ENCODE data around the gene MYL6B. TPM values are rescaled to one million over a fixed set of nuclear protein-coding genes. Genes with fewer than 3 reads are reported as not detected.
A peak's percentile ranks its signal among the peaks of the same experiment; 100 is the strongest.

The MYL6B gene
- total RNA-seq, 2 experiments from 2014 or later = 6.2 to 6.4 TPM

DNA sequence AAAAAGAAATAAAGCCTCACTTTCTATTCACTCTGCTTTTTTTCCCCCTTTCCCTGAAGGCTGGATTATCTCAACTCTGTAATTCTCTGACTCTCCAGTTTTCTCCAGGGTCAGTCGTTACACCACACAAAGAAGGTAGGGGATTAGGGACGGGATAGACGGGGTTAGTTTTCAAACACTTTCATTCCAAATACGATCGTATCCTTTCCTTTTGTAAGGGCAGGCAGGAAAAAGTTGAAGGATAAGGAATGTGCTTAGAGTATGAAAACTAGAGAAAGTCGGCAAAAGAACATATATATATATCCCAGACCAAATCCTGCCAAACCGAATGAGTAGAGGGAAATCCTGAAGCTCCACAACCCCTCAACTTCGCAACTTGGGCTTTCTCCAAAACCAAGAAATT is 24.9 kb upstream of the MYL6B start:
- H3K27me3 ChIP-seq (ENCODE audit: control insufficient read depth in 1 of 2, insufficient read depth in 2 of 2, low read length in 2 of 2) = no peaks in the 10 kb centered on the region
- Mint-ChIP-seq H3K4me3 (peak overlapping the region; percentile 97), H3K9me3 (no peaks in the 10 kb centered on the region), H3K27ac (peak overlapping the region; percentile 86), H3K27me3 (no peaks in the 10 kb centered on the region), H3K36me3 (ENCODE audit: low read depth) (peaks cover 48% of the 10 kb centered on the region), H3K4me1 (ENCODE audit: low read depth) (peaks cover 69% of the 10 kb centered on the region)
- no peaks in the 10 kb centered on the region for H3K9me3 ChIP-seq (ENCODE audit: control insufficient read depth in 1 of 2, insufficient read depth in 1 of 2, low read length in 2 of 2)
- no peak for ATAC-seq (ENCODE audit: poor library complexity)
- peak overlapping the region; percentile 99 for H3K4me3 ChIP-seq (ENCODE audit: low read length)
- CTCF ChIA-PET = interaction anchor here (0.6 to 9.6 kb wide), 11 partner anchors 10 to 389 kb away, joined by 3 to 138 read pairs (median 5); partner anchors contain the start of genes ANKRD52, MYL6, MYL6B and SMARCC2
- POLR2A ChIA-PET = interaction anchor here (0.6 to 6.5 kb wide), 33 partner anchors 10 to 1847 kb away, joined by 3 to 133 read pairs (median 5); partner anchors contain the start of genes BAZ2A, CBX5, CNPY2 and DNAJC14
- intact Hi-C loops (cut with DNase I, micrococcal nuclease) = loop anchor here (2.0 to 5.0 kb wide), 3 partner anchors 61 to 385 kb away; partner anchors contain the start of genes CS (in 1 of the 2), GDF11 (in 1 of the 2) and SMARCC2 (in 1 of the 2)
- peaks cover 64% of the 10 kb centered on the region for H3K4me1 ChIP-seq (ENCODE audit: insufficient read depth, low read length)
- no peak for DNase-seq
- peaks cover 24% of the 10 kb centered on the region for H3K36me3 ChIP-seq (ENCODE audit: insufficient read depth, low read length)
- peak overlapping the region; percentile 56 to 73 for H3K27ac ChIP-seq (ENCODE audit: low read depth in 1 of 2, low read length in 2 of 2)
- TF ChIP-seq CTCF (IDR thresholded peaks at IDR 0.05) = no peak

DNA sequence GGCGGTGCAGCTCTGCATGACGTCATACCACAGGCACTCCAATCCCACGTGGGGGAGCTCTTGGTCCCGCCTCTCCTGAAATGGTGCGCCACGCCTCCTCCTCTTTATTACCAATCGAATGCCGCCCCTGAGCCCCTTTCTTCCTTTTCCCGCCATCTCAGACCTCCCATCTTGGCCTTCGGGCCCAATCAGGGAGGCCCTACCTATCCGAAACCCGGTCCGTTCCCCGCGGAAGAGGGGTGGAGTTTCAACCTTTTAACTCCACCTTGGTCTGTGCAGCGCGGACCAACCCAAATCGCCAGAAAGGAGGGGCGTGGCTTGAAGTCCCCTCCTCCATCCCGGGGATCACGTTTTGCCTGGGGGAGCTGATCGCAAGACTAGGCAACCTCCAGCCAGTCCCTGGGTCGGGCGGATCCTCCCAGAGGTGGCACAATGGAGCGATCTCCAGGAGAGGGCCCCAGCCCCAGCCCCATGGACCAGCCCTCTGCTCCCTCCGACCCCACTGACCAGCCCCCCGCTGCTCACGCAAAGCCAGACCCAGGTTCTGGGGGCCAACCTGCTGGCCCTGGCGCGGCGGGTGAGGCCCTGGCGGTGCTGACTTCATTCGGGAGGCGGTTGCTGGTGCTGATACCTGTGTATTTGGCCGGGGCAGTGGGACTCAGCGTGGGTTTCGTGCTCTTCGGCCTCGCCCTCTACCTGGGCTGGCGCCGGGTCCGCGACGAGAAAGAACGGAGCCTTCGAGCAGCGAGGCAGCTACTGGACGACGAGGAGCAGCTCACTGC is 24.3 kb upstream of the MYL6B start, which contains the start of gene ESYT1:
TSS of gene ESYT1 (plus strand) at position 380 of the 782 bp plus-strand sequence. CDS start at position 433, 53 bp downstream.
- H3K9me3 ChIP-seq (ENCODE audit: control insufficient read depth in 1 of 2, insufficient read depth in 1 of 2, low read length in 2 of 2) = no peaks in the 10 kb centered on the region
- peak within 1 kb of the TSS; percentile 77 for H3K27ac ChIP-seq (ENCODE audit: low read depth in 1 of 2, low read length in 2 of 2)
- peaks cover 66% of the 10 kb centered on the region for H3K4me1 ChIP-seq (ENCODE audit: insufficient read depth, low read length)
- H3K4me3 ChIP-seq (ENCODE audit: low read length) = peak within 1 kb of the TSS; percentile 99
- Mint-ChIP-seq H3K27ac (peak within 1 kb of the TSS; percentile 86), H3K4me1 (ENCODE audit: low read depth) (peaks cover 69% of the 10 kb centered on the region), H3K36me3 (ENCODE audit: low read depth) (peaks cover 52% of the 10 kb centered on the region), H3K9me3 (no peaks in the 10 kb centered on the region), H3K4me3 (peak within 1 kb of the TSS; percentile 97), H3K27me3 (no peaks in the 10 kb centered on the region)
- H3K27me3 ChIP-seq (ENCODE audit: control insufficient read depth in 1 of 2, insufficient read depth in 2 of 2, low read length in 2 of 2) = no peaks in the 10 kb centered on the region
- H3K36me3 ChIP-seq (ENCODE audit: insufficient read depth, low read length) = peaks cover 28% of the 10 kb centered on the region
- ATAC-seq (ENCODE audit: poor library complexity) (peak; percentile 90), DNase-seq (peak; percentile 93 to 100 (median 96))
- TF ChIP-seq CTCF (IDR thresholded peaks at IDR 0.05) = no peak
- CTCF ChIA-PET = interaction anchor here (0.6 to 9.6 kb wide), 11 partner anchors 10 to 390 kb away, joined by 3 to 138 read pairs (median 5); partner anchors contain the start of genes ANKRD52, MYL6, MYL6B and SMARCC2
- POLR2A ChIA-PET = interaction anchor here (0.6 to 6.5 kb wide), 38 partner anchors 10 to 1848 kb away, joined by 3 to 133 read pairs (median 4); partner anchors contain the start of genes BAZ2A, CBX5, CNPY2 and DNAJC14
- intact Hi-C loops (cut with DNase I, micrococcal nuclease) = loop anchor here (1.0 to 5.0 kb wide), 6 partner anchors 9 to 386 kb away; partner anchors contain the start of genes CS (in 1 of the 2), GDF11 (in 1 of the 2), MYL6 (in 1 of the 2) and SMARCC2 (in 1 of the 2)

DNA sequence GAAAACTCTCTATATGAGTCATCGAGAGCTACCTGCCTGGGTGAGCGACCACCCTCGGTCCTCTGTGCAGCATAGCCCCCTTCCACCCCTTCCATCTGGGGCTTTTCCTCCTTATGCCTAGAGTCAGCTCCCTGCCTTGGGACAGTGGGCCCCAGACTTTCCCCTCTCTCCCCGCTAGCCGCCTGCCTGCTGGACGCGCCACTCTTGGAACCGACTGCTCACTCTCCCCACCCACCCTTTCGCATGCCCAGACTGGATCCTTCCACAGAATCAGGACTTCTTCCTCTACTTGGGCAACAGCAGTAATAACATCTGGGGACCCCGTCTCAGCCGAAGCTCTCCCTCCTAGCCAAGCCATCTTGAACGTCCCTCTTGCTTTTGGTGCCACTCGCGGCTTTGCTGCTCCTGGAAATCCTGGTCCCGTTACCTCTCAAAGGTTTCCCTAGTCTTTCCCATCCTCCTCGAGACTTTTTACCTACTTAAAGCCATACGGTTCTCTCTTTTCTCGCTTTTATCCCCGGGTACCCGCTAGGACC is 23.6 kb upstream of the MYL6B start:
- DNase-seq (peak in 3 of 14 experiments; percentile 25 to 44 (median 33)), ATAC-seq (ENCODE audit: poor library complexity) (no peak)
- Mint-ChIP-seq H3K36me3 (ENCODE audit: low read depth) (peaks cover 59% of the 10 kb centered on the region), H3K9me3 (no peaks in the 10 kb centered on the region), H3K27me3 (no peaks in the 10 kb centered on the region), H3K4me3 (peak overlapping the region; percentile 97), H3K4me1 (ENCODE audit: low read depth) (peaks cover 73% of the 10 kb centered on the region), H3K27ac (peak overlapping the region; percentile 86)
- H3K4me3 ChIP-seq (ENCODE audit: low read length) = peak overlapping the region; percentile 99
- H3K27me3 ChIP-seq (ENCODE audit: control insufficient read depth in 1 of 2, insufficient read depth in 2 of 2, low read length in 2 of 2) = no peaks in the 10 kb centered on the region
- intact Hi-C loops (cut with DNase I, micrococcal nuclease) = loop anchor here (1.0 to 5.0 kb wide), 4 partner anchors 9 to 386 kb away; partner anchors contain the start of genes GDF11 (in 1 of the 2) and MYL6 (in 1 of the 2)
- H3K36me3 ChIP-seq (ENCODE audit: insufficient read depth, low read length) = peaks cover 34% of the 10 kb centered on the region
- H3K9me3 ChIP-seq (ENCODE audit: control insufficient read depth in 1 of 2, insufficient read depth in 1 of 2, low read length in 2 of 2) = no peaks in the 10 kb centered on the region
- peaks cover 71% of the 10 kb centered on the region for H3K4me1 ChIP-seq (ENCODE audit: insufficient read depth, low read length)
- peak overlapping the region; percentile 77 for H3K27ac ChIP-seq (ENCODE audit: low read depth in 1 of 2, low read length in 2 of 2)
- ChIA-PET CTCF (interaction anchor here (1.3 to 9.6 kb wide), 7 partner anchors 10 to 129 kb away, joined by 3 to 138 read pairs (median 16); partner anchors contain the start of genes ANKRD52, MYL6, MYL6B and SMARCC2), POLR2A (interaction anchor here (0.6 to 6.5 kb wide), 28 partner anchors 9 to 1848 kb away, joined by 3 to 133 read pairs (median 6); partner anchors contain the start of genes BAZ2A, CBX5, CNPY2 and DNAJC14)
- no peak for TF ChIP-seq CTCF (IDR thresholded peaks at IDR 0.05)
